HepG2 (cell line): ENCODE measurements around the gene ETV6. TPM values are rescaled to one million over a fixed set of nuclear protein-coding genes. Genes with fewer than 3 reads are reported as not detected.

ENCODE experiments used
- ATAC-seq: fragments of 200-7000 bp; cut with Tn5 transposase; 3 replicates; pipeline ENCODE4 v1.9.1; 2020; ENCODE audit warnings: mild to moderate bottlenecking, moderate library complexity
- BruUV-seq: library from RNA; stranded (reverse); fragments of 400-500 nt; replicated peaks from 2 replicates; lab custom pipeline; 2021; lab: Mats Ljungman, UMichigan
- CTCF ChIA-PET: fragments of 300-600 bp; formaldehyde crosslinking; extraction: SDS; loops from one replicate; lab custom pipeline; 2021; ENCODE audit warnings: low total read pairs, inconsistent platforms, low intra/inter-chr PET ratio; lab: Yijun Ruan, JAX
- POLR2A ChIA-PET: fragments of 350-600 bp; sonication (Branson Sonifier 250); formaldehyde crosslinking; loops from one replicate; lab custom pipeline; 2020; ENCODE audit warnings: antibody characterized with exemption, inconsistent platforms; lab: Yijun Ruan, JAX
- DNase-seq: peaks from one replicate; pipeline ENCODE4 v3.0.0-alpha.2; 2015; ENCODE audit warnings: low spot score
- FAIRE-seq: peaks from 3 replicates; lab custom pipeline; 2011; peaks lifted over from hg19 to GRCh38; lab: Jason Lieb, UNC
- H2AFZ ChIP-seq: one replicate; pipeline ENCODE4 v1.6.1; 2011; ENCODE audit warnings: low read length, inconsistent platforms
- H3K27ac ChIP-seq: fragments of 300-600 bp; 3 replicates; pipeline ENCODE4 v1.8.0; 2011; ENCODE audit warnings: mixed run types, mild to moderate bottlenecking, mixed read lengths, low read length, inconsistent platforms; ENCODE audit not compliant: insufficient read depth; ENCODE audit errors: extremely low read length
- H3K27me3 ChIP-seq, 2 experiments: fragments of 200-600 bp in 1 of 2; 2 replicates in 1 of 2; 3 replicates in 1 of 2; pipeline versions ENCODE4 v1.6.0 to v1.8.0; 2011; ENCODE audit warnings: low read length in 2 of 2, mild to moderate bottlenecking in 2 of 2, moderate library complexity in 2 of 2, inconsistent platforms in 1 of 2; ENCODE audit not compliant: insufficient read depth in 2 of 2, control insufficient read depth in 1 of 2
- H3K36me3 ChIP-seq, 2 experiments: fragments of 200-600 bp in 1 of 2; replicated peaks in 1 of 2; 2 replicates in 1 of 2; 3 replicates in 1 of 2; pipeline versions ENCODE4 v1.5.1 to v1.8.0; 2011; ENCODE audit warnings: low read length in 2 of 2, inconsistent platforms in 1 of 2; ENCODE audit not compliant: insufficient read depth in 2 of 2, control insufficient read depth in 1 of 2
- H3K4me1 ChIP-seq: 2 replicates; pipeline ENCODE4 v1.5.1; 2012; ENCODE audit warnings: low read length, inconsistent platforms; ENCODE audit not compliant: insufficient read depth
- H3K4me2 ChIP-seq: 2 replicates; pipeline ENCODE4 v1.6.0; 2011; ENCODE audit warnings: low read depth, low read length, inconsistent platforms
- H3K4me3 ChIP-seq, 3 experiments: fragments of 200-600 bp in 1 of 3; sonication (generic), shearing (Covaris generic) in 1 of 3; replicated peaks in 1 of 3; 2 replicates each; pipeline ENCODE4 v1.5.1; 2011 to 2016; ENCODE audit warnings: low read length in 3 of 3, inconsistent platforms in 2 of 3, low read depth in 2 of 3, mild to moderate bottlenecking in 2 of 3, control low read depth in 1 of 3, mixed read lengths in 1 of 3; ENCODE audit not compliant: insufficient read depth in 1 of 3
- H3K79me2 ChIP-seq: one replicate; pipeline ENCODE4 v1.6.1; 2011; ENCODE audit warnings: low read length, inconsistent platforms; ENCODE audit not compliant: insufficient read depth
- H3K9ac ChIP-seq: 2 replicates; pipeline ENCODE4 v1.6.0; 2011; ENCODE audit warnings: mild to moderate bottlenecking, low read depth, low read length, inconsistent platforms; ENCODE audit not compliant: insufficient read depth
- H3K9me3 ChIP-seq: 2 replicates; pipeline ENCODE4 v1.5.1; 2012; ENCODE audit warnings: mild to moderate bottlenecking, low read length
- H4K20me1 ChIP-seq: 2 replicates; pipeline ENCODE4 v1.6.0; 2011; ENCODE audit warnings: inconsistent platforms, mild to moderate bottlenecking, low read length, moderate library complexity; ENCODE audit not compliant: insufficient read depth
- BHLHE40 ChIP-seq: IDR thresholded peaks from 2 replicates; pipeline ENCODE4 v1.6.1; 2011; ENCODE audit warnings: low read length, improper control_type of control experiment
- KDM3A ChIP-seq: IDR thresholded peaks from 2 replicates; pipeline ENCODE4 v1.6.1; 2018; ENCODE audit warnings: low read depth, missing compliant biosample characterization
- KLF15 ChIP-seq: sonication (generic); formaldehyde crosslinking; IDR thresholded peaks from 2 replicates; pipeline ENCODE4 v1.8.1; 2023; ENCODE audit warnings: borderline replicate concordance, mild to moderate bottlenecking, inconsistent platforms, missing genetic modification reagents, mixed read lengths
- MIXL1 ChIP-seq: IDR thresholded peaks from 2 replicates; pipeline ENCODE4 v1.6.1; 2016
- SUZ12 ChIP-seq: fragments of 150-350 bp; IDR thresholded peaks from 2 replicates; pipeline ENCODE4 v1.6.1; 2014; ENCODE audit warnings: low read depth, low read length
- ZFP36L2 ChIP-seq: sonication (generic); formaldehyde crosslinking; IDR thresholded peaks from 2 replicates; pipeline ENCODE4 v1.4.0; 2020; ENCODE audit warnings: missing genetic modification reagents
- ZNF136 ChIP-seq: sonication (generic); formaldehyde crosslinking; IDR thresholded peaks from 2 replicates; pipeline ENCODE4 v1.8.1; 2022; ENCODE audit warnings: low read depth, mild to moderate bottlenecking, moderate library complexity, missing genetic modification reagents
- WGBS: methylation state at CpG from one replicate; pipeline ENCODE4 v1.1.6; 2017; ENCODE audit warnings: low lambda C conversion rate; 5-methylcytosine and 5-hydroxymethylcytosine counted together
- in situ Hi-C: cut with HindIII; loops from 2 replicates; pipeline ENCODE4 v1.10.0; 2017; ENCODE audit warnings: low pct_unique_long_range_greater_than_20kb; ENCODE audit not compliant: extremely low pct_ligation_motif_present
- intact Hi-C: fragments of 100-400 bp; cut with micrococcal nuclease; formaldehyde crosslinking; loops from one replicate; pipeline ENCODE4 v1.10.0; 2022; ENCODE audit not compliant: unreplicated experiment
- polyA plus RNA-seq, 8 experiments: library from polyadenylated mRNA; depleted of rRNA in 3 of 8; stranded (reverse) in 7 of 8; unstranded in 1 of 8; fragments of >200 nt; fragmentation: Illumina TruSeq in 4 of 8; extraction: Trizol in 4 of 8; gene quantifications; 2 replicates each; pipeline versions ENCODE4 v1.2.1 to v1.2.3, GENCODE V29; 2011 to 2016; ENCODE audit warnings: low read depth in 4 of 8, missing spikeins in 1 of 8, mixed read lengths in 1 of 8; ENCODE audit not compliant: insufficient read depth in 1 of 8
- total RNA-seq, 5 experiments: library from RNA; depleted of rRNA; stranded (reverse); fragments of >200 nt; fragmentation: Illumina TruSeq; extraction: Trizol; gene quantifications; 2 replicates each; pipeline ENCODE4 v1.2.3, GENCODE V29; 2016; ENCODE audit warnings: low read depth in 1 of 5
- TF ChIP-seq, protein P1 (sequence below): IDR thresholded peaks from 2 replicates; pipeline ENCODE4 v1.6.1; 2016; ENCODE audit warnings: control low read depth
- TF ChIP-seq, protein P2 (sequence below): conservative IDR thresholded peaks from 2 replicates; pipeline ENCODE4 v1.6.1; 2018; ENCODE audit warnings: missing genetic modification reagents
- TF ChIP-seq, protein P3 (sequence below): sonication (generic); formaldehyde crosslinking; IDR thresholded peaks from 2 replicates; pipeline ENCODE4 v1.4.0; 2020; ENCODE audit warnings: mild to moderate bottlenecking, missing genetic modification reagents
- TF ChIP-seq, protein P4 (sequence below): sonication (generic); formaldehyde crosslinking; conservative IDR thresholded peaks from 2 replicates; pipeline ENCODE4 v1.4.0; 2020; ENCODE audit warnings: missing genetic modification reagents
- TF ChIP-seq, protein P5 (sequence below): sonication (generic); formaldehyde crosslinking; IDR thresholded peaks from 2 replicates; pipeline ENCODE4 v1.4.0; 2020; ENCODE audit warnings: mild to moderate bottlenecking, missing genetic modification reagents

Gene ETV6
- total and polyA plus RNA-seq, 2 of the 13 experiments (the other 11 are each of a cell fraction or from before 2014, with no cell fraction given): 2.2 to 3.0 TPM

DNA sequence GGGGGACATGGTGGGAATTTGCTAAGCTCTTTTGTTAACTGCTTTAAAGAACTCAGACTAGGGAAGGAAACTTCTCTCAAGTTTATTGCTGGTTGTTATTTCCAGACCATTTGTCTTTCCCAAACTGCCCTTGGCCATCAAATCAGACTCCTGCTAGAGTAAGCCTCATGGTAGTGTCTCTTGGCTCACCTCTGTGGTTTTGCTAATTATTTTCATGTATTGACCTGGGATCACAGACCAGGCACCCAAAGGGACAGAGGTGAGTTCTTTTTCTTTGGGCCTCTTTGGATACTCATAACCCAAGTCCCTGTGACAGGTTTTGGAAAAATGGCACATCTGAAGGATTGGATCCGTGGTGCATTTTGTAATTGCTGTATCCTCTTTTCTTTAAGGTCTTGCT, 11.2 kb downstream of the ETV6 start (continued):
- TF ChIP-seq BHLHE40: no peak
- TF ChIP-seq MIXL1 (CRISPR knock-in tag): no peak
- TF ChIP-seq SUZ12: no peak
- TF ChIP-seq ZFP36L2 (CRISPR knock-in tag): no peak
- TF ChIP-seq KLF15 (CRISPR knock-in tag): no peak
- TF ChIP-seq, protein P1, sequence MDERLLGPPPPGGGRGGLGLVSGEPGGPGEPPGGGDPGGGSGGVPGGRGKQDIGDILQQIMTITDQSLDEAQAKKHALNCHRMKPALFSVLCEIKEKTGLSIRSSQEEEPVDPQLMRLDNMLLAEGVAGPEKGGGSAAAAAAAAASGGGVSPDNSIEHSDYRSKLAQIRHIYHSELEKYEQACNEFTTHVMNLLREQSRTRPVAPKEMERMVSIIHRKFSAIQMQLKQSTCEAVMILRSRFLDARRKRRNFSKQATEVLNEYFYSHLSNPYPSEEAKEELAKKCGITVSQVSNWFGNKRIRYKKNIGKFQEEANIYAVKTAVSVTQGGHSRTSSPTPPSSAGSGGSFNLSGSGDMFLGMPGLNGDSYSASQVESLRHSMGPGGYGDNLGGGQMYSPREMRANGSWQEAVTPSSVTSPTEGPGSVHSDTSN (CRISPR knock-in tag): no peak
- TF ChIP-seq, protein P2, sequence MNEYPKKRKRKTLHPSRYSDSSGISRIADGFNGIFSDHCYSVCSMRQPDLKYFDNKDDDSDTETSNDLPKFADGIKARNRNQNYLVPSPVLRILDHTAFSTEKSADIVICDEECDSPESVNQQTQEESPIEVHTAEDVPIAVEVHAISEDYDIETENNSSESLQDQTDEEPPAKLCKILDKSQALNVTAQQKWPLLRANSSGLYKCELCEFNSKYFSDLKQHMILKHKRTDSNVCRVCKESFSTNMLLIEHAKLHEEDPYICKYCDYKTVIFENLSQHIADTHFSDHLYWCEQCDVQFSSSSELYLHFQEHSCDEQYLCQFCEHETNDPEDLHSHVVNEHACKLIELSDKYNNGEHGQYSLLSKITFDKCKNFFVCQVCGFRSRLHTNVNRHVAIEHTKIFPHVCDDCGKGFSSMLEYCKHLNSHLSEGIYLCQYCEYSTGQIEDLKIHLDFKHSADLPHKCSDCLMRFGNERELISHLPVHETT (CRISPR knock-in tag): no peak
- TF ChIP-seq ZNF136 (CRISPR knock-in tag): no peak

DNA sequence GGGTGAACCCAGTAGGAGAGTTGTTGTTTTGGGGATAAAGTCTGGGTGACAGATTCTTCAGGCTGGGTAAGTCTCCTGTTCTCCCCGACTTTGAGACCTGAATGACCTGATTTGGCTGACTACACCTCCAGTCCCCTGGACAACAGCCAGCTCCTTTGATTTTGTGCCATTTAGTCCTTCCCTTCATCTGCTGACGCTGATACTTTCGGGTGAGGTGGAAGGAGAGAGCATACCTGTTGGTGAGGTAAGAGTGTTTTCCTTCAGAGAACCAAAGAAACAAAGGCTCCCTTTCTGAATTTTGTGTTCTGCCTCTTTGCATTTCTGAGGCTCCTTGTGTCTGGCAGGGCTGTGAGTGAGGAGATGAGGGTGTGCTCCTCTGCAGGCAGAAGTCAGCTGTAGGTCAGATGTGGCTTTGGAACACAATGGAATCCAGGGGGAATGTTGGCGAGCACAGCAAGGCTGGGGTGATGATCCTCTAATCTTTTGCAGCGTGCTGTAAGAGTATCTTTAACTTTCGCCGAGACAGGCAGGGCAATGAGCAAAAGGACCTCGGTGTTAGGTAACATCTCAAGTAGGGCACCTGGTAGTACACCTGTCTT, 12.1 kb downstream of the ETV6 start:
- H4K20me1 ChIP-seq: no peaks in the 10 kb centered on the region; the same call in 1 of the 2 replicates
- no peak for DNase-seq
- intact Hi-C loops: no loop called here
- H3K79me2 ChIP-seq: no peaks in the 10 kb centered on the region
- 97% methylated on average over 8 of the region's 8 CpGs for WGBS
- ATAC-seq: no peak
- H3K4me1 ChIP-seq: 0 out of 2 replicates have a peak, but pooled peaks cover 6% of the 10 kb centered on the region
- no peak for FAIRE-seq
- H3K9ac ChIP-seq: no peak overlapping the region
- no peaks in the 10 kb centered on the region for H3K36me3 ChIP-seq
- H3K4me2 ChIP-seq: no peak overlapping the region
- no peaks in the 10 kb centered on the region for H3K27me3 ChIP-seq
- POLR2A ChIA-PET: no interaction called here
- BruUV-seq: no TSS peak
- no peak overlapping the region for H2AFZ ChIP-seq
- CTCF ChIA-PET: no interaction called here
- no peaks in the 10 kb centered on the region for H3K9me3 ChIP-seq
- no peak overlapping the region for H3K27ac ChIP-seq
- in situ Hi-C loops: no loop called here
- H3K4me3 ChIP-seq: no peak overlapping the region
- TF ChIP-seq, protein P3, sequence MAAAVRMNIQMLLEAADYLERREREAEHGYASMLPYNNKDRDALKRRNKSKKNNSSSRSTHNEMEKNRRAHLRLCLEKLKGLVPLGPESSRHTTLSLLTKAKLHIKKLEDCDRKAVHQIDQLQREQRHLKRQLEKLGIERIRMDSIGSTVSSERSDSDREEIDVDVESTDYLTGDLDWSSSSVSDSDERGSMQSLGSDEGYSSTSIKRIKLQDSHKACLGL: no peak
- TF ChIP-seq, protein P4, sequence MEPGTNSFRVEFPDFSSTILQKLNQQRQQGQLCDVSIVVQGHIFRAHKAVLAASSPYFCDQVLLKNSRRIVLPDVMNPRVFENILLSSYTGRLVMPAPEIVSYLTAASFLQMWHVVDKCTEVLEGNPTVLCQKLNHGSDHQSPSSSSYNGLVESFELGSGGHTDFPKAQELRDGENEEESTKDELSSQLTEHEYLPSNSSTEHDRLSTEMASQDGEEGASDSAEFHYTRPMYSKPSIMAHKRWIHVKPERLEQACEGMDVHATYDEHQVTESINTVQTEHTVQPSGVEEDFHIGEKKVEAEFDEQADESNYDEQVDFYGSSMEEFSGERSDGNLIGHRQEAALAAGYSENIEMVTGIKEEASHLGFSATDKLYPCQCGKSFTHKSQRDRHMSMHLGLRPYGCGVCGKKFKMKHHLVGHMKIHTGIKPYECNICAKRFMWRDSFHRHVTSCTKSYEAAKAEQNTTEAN: no peak
- TF ChIP-seq KDM3A (CRISPR knock-in tag): no peak
- TF ChIP-seq, protein P5, sequence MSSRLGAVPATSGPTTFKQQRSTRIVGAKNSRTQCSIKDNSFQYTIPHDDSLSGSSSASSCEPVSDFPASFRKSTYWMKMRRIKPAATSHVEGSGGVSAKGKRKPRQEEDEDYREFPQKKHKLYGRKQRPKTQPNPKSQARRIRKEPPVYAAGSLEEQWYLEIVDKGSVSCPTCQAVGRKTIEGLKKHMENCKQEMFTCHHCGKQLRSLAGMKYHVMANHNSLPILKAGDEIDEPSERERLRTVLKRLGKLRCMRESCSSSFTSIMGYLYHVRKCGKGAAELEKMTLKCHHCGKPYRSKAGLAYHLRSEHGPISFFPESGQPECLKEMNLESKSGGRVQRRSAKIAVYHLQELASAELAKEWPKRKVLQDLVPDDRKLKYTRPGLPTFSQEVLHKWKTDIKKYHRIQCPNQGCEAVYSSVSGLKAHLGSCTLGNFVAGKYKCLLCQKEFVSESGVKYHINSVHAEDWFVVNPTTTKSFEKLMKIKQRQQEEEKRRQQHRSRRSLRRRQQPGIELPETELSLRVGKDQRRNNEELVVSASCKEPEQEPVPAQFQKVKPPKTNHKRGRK (CRISPR knock-in tag): no peak
